Fibroblast of peridontal ligament (primary cell): ENCODE results near the gene TXLNB.
"Not testable (repeated sequence)": the region's sequence is repeated elsewhere in the genome, so short reads cannot be mapped to it uniquely, and the experiment has no call there.

Source experiments
- DNase-seq: peaks from one replicate; pipeline ENCODE4 v3.0.0-alpha.2; 2010; ENCODE audit errors: extremely low read depth

Gene TXLNB

GRCh38 chr6:139236105-139236504, 55.7 kb downstream of the TXLNB start:
- no peak for DNase-seq

- DNase-seq = no peak
These were observed 56.1 kb downstream of the TXLNB start for GRCh38 chr6:139235661-139236060.

GRCh38 chr6:139234193-139234592, 57.6 kb downstream of the TXLNB start:
- not testable (repeated sequence) for DNase-seq

GRCh38 chr6:139231206-139231605, 60.6 kb downstream of the TXLNB start:
- no peak for DNase-seq

GRCh38 chr6:139230391-139230840, 61.4 kb downstream of the TXLNB start:
- DNase-seq = peak; percentile 69

- DNase-seq = not testable (repeated sequence)
These were observed 63.4 kb downstream of the TXLNB start for GRCh38 chr6:139228387-139228786.

GRCh38 chr6:139219746-139220145, 72.1 kb downstream of the TXLNB start:
- DNase-seq = no peak

- DNase-seq = peak; percentile 96
These were observed 72.5 kb downstream of the TXLNB start for GRCh38 chr6:139219271-139219729.

GRCh38 chr6:139212460-139212859, 79.3 kb downstream of the TXLNB start:
- not testable (repeated sequence) for DNase-seq

- not testable (repeated sequence) for DNase-seq
These were observed 81.0 kb downstream of the TXLNB start for GRCh38 chr6:139210766-139211165.

- DNase-seq = no peak
These were observed 86.0 kb downstream of the TXLNB start for GRCh38 chr6:139205843-139206242.

- DNase-seq = no peak
These were observed 86.8 kb downstream of the TXLNB start for GRCh38 chr6:139204978-139205377.

GRCh38 chr6:139201378-139201777, 90.4 kb downstream of the TXLNB start:
- no peak for DNase-seq

GRCh38 chr6:139198529-139199288, 93.1 kb downstream of the TXLNB start:
- no peak for DNase-seq

GRCh38 chr6:139194740-139195139, 97.1 kb downstream of the TXLNB start:
- DNase-seq = no peak
